Measurements from ENCODE around the gene IL4R. TPM values are rescaled to one million over a fixed set of nuclear protein-coding genes. Genes with fewer than 3 reads are reported as not detected.

IL4R gene
- total RNA-seq, 1 experiment from 2014 or later = 17.5 TPM

- no peak for DNase-seq
- Histone ChIP-seq H3K4me3 (ENCODE audit: insufficient read depth, low read depth, low read length) (no peak overlapping the region), H3K36me3 (replicated peaks; ENCODE audit: control insufficient read depth, insufficient read depth, low read length) (peaks cover 1% of the 10 kb centered on the region; the same call in 1 of the 2 replicates), H3K27me3 (ENCODE audit: control insufficient read depth, insufficient read depth, low read length) (no peaks in the 10 kb centered on the region)
Measured at GRCh38 chr16:27341549-27341948, 27.8 kb downstream of the IL4R start.

GRCh38 chr16:27341971-27342370 is 28.2 kb downstream of the IL4R start:
- DNase-seq = no peak
- Histone ChIP-seq H3K27me3 (ENCODE audit: control insufficient read depth, insufficient read depth, low read length) (no peaks in the 10 kb centered on the region), H3K36me3 (replicated peaks; ENCODE audit: control insufficient read depth, insufficient read depth, low read length) (peaks cover 1% of the 10 kb centered on the region; the same call in 1 of the 2 replicates), H3K4me3 (ENCODE audit: insufficient read depth, low read depth, low read length) (no peak overlapping the region)

DNA sequence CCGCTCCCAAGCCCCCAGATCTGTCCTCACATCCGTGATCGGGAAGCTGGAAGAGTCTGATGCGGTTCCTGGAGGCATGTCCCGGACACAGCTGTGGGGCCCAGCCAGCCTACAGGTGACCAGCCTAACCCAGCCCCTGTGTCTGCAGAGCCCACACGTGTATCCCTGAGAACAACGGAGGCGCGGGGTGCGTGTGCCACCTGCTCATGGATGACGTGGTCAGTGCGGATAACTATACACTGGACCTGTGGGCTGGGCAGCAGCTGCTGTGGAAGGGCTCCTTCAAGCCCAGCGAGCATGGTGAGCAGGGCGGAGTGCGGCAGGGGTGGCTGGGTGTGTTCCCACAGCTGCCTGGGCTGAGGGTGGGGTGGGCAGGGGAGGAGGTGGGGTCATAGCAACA is 30.9 kb downstream of the IL4R start:
- H3K36me3 ChIP-seq (replicated peaks; ENCODE audit: control insufficient read depth, insufficient read depth, low read length) = 0 out of 2 replicates have a peak, but pooled peaks cover 1% of the 10 kb centered on the region
- DNase-seq = no peak
- no peak overlapping the region for H3K4me3 ChIP-seq (ENCODE audit: insufficient read depth, low read depth, low read length)
- H3K27me3 ChIP-seq (ENCODE audit: control insufficient read depth, insufficient read depth, low read length) = no peaks in the 10 kb centered on the region

- Histone ChIP-seq H3K4me3 (ENCODE audit: insufficient read depth, low read depth, low read length) (no peak overlapping the region), H3K27me3 (ENCODE audit: control insufficient read depth, insufficient read depth, low read length) (no peaks in the 10 kb centered on the region), H3K36me3 (replicated peaks; ENCODE audit: control insufficient read depth, insufficient read depth, low read length) (no peaks in the 10 kb centered on the region; the same call in 1 of the 2 replicates)
- DNase-seq = no peak
Measured at GRCh38 chr16:27345201-27345600, 31.4 kb downstream of the IL4R start.

- DNase-seq = no peak
- no peaks in the 10 kb centered on the region; the same call in none of the 2 replicates for H3K36me3 ChIP-seq (replicated peaks; ENCODE audit: control insufficient read depth, insufficient read depth, low read length)
- no peaks in the 10 kb centered on the region for H3K27me3 ChIP-seq (ENCODE audit: control insufficient read depth, insufficient read depth, low read length)
- H3K4me3 ChIP-seq (ENCODE audit: insufficient read depth, low read depth, low read length) = no peak overlapping the region
Measured at GRCh38 chr16:27346819-27347218, 33.0 kb downstream of the IL4R start.

- no peak for DNase-seq
- H3K4me3 ChIP-seq (ENCODE audit: insufficient read depth, low read depth, low read length) = no peak overlapping the region
- H3K27me3 ChIP-seq (ENCODE audit: control insufficient read depth, insufficient read depth, low read length) = no peaks in the 10 kb centered on the region
- peaks cover 5% of the 10 kb centered on the region for H3K36me3 ChIP-seq (replicated peaks; ENCODE audit: control insufficient read depth, insufficient read depth, low read length)
Measured at GRCh38 chr16:27347930-27348685, 34.3 kb downstream of the IL4R start.

DNA sequence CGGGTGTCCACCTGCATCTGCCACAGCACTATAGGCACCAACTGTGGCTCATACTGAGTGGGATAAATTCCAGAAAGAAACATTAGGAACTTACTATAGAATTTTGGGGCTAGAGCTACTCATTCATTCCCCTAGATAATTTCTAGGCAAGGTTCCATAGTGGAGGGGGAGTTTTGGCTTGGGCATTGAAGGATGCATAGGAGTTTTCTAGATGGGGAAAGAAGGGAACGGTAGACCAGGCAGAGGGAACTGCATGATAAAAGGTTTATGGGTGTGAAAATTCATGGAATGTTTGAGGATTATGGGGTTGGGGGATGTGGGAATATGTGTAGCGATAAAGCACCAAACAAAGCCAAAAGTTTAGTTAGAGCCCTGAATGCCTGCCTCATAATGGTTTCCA is 35.5 kb downstream of the IL4R start:
- Histone ChIP-seq H3K27me3 (ENCODE audit: control insufficient read depth, insufficient read depth, low read length) (no peaks in the 10 kb centered on the region), H3K4me3 (ENCODE audit: insufficient read depth, low read depth, low read length) (no peak overlapping the region), H3K36me3 (replicated peaks; ENCODE audit: control insufficient read depth, insufficient read depth, low read length) (peaks cover 5% of the 10 kb centered on the region)
- DNase-seq = no peak

DNA sequence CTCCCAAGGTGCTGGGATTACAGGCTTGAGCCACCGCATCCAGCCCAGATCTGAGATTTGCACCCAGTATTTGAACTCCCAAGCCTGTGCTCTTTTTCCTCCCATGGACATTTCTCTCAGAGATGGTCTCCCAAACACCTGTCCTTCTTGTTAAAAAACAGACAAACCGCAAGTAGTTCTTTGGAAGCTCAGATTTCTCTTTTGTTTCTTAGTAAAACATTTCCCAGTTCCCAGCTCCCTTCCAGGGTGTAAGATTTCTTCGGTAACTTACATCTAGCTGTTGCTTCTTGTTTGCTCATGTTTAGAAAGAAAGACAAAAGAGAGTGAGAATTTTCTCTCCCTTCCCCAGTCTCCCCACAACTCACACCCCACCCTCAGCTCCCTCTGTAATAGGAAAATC is 36.2 kb downstream of the IL4R start:
- peaks cover 5% of the 10 kb centered on the region for H3K36me3 ChIP-seq (replicated peaks; ENCODE audit: control insufficient read depth, insufficient read depth, low read length)
- no peak for DNase-seq
- no peaks in the 10 kb centered on the region for H3K27me3 ChIP-seq (ENCODE audit: control insufficient read depth, insufficient read depth, low read length)
- no peak overlapping the region for H3K4me3 ChIP-seq (ENCODE audit: insufficient read depth, low read depth, low read length)

DNA sequence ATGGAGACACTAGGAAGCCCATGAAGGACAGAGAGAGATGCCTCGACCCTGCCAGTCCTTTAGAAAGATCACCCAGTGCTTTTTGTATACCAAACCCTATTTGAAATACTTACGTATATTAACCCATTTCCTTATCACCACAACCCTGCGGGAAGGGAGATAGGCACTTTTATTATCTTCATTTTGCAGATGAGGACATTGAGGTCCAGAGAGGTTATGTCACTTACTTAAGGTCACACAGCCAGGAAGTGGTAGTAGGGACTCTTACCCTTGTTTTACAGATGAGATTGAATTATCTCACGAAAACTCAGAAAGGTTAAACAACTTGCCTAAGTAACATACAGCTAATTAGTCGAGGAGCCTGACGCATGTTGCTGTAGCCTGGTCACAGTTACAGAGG is 38.2 kb downstream of the IL4R start:
- peaks cover 5% of the 10 kb centered on the region for H3K36me3 ChIP-seq (replicated peaks; ENCODE audit: control insufficient read depth, insufficient read depth, low read length)
- H3K27me3 ChIP-seq (ENCODE audit: control insufficient read depth, insufficient read depth, low read length) = no peaks in the 10 kb centered on the region
- no peak overlapping the region for H3K4me3 ChIP-seq (ENCODE audit: insufficient read depth, low read depth, low read length)
- no peak for DNase-seq

GRCh38 chr16:27353853-27354252 is 40.1 kb downstream of the IL4R start:
- H3K4me3 ChIP-seq (ENCODE audit: insufficient read depth, low read depth, low read length) = no peak overlapping the region
- H3K36me3 ChIP-seq (replicated peaks; ENCODE audit: control insufficient read depth, insufficient read depth, low read length) = peaks cover 5% of the 10 kb centered on the region
- H3K27me3 ChIP-seq (ENCODE audit: control insufficient read depth, insufficient read depth, low read length) = no peaks in the 10 kb centered on the region
- DNase-seq = no peak

DNA sequence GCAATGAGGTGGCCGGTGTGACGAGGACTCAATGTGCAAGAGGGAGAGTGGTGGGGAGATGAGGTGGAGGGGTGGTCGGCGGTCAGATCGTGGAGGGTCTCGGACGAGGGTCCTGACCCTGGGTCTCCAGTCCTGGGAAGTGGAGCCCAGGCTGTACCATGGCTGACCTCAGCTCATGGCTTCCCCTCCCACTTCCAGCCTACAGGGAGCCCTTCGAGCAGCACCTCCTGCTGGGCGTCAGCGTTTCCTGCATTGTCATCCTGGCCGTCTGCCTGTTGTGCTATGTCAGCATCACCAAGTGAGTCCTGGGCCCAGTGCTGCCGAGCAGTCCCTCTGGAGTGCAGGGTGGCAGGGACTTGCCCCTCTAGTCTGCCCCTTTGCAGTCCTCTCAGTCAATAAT is 41.8 kb downstream of the IL4R start:
- Histone ChIP-seq H3K27me3 (ENCODE audit: control insufficient read depth, insufficient read depth, low read length) (no peaks in the 10 kb centered on the region), H3K36me3 (replicated peaks; ENCODE audit: control insufficient read depth, insufficient read depth, low read length) (peaks cover 6% of the 10 kb centered on the region)
- peak; percentile 76 for DNase-seq

GRCh38 chr16:27356794-27357193 is 43.0 kb downstream of the IL4R start:
- H3K4me3 ChIP-seq (ENCODE audit: insufficient read depth, low read depth, low read length) = no peak overlapping the region
- no peak for DNase-seq
- peaks cover 7% of the 10 kb centered on the region for H3K36me3 ChIP-seq (replicated peaks; ENCODE audit: control insufficient read depth, insufficient read depth, low read length)
- no peaks in the 10 kb centered on the region for H3K27me3 ChIP-seq (ENCODE audit: control insufficient read depth, insufficient read depth, low read length)

More for the DNA sequence above, 41.8 kb downstream of the IL4R start:
- H3K4me3 ChIP-seq (ENCODE audit: insufficient read depth, low read depth, low read length) = no peak overlapping the region

GRCh38 chr16:27359051-27359450 is 45.3 kb downstream of the IL4R start:
- no peak for DNase-seq
- Histone ChIP-seq H3K27me3 (ENCODE audit: control insufficient read depth, insufficient read depth, low read length) (no peaks in the 10 kb centered on the region), H3K4me3 (ENCODE audit: insufficient read depth, low read depth, low read length) (no peak overlapping the region), H3K36me3 (replicated peaks; ENCODE audit: control insufficient read depth, insufficient read depth, low read length) (peaks cover 7% of the 10 kb centered on the region)

DNA sequence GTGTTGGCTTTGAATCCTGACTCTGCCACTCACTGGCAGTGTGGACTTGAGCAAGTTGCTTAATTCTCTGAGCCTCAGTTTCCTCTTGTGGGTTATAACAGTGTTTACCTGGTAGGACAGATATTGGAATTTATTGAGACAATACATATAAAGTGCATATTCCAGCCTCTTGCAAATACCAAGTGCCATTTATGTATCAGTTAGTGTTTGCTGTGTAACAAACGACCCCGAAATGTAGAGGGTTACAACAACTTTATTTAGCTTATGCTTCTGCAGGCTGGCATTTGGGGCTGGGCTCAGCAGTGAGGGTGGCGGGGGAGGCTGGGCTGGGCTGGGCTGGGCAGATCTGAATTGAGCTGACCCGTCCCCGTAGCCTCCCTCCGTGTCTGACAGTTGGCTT is 45.8 kb downstream of the IL4R start:
- no peak for DNase-seq
- Histone ChIP-seq H3K27me3 (ENCODE audit: control insufficient read depth, insufficient read depth, low read length) (no peaks in the 10 kb centered on the region), H3K36me3 (replicated peaks; ENCODE audit: control insufficient read depth, insufficient read depth, low read length) (peaks cover 7% of the 10 kb centered on the region), H3K4me3 (ENCODE audit: insufficient read depth, low read depth, low read length) (no peak overlapping the region)

- Histone ChIP-seq H3K27me3 (ENCODE audit: control insufficient read depth, insufficient read depth, low read length) (no peaks in the 10 kb centered on the region), H3K4me3 (ENCODE audit: insufficient read depth, low read depth, low read length) (no peak overlapping the region), H3K36me3 (replicated peaks; ENCODE audit: control insufficient read depth, insufficient read depth, low read length) (peaks cover 7% of the 10 kb centered on the region)
- DNase-seq = no peak
Measured at GRCh38 chr16:27361987-27362386, 48.2 kb downstream of the IL4R start.

Data from H7 (cell line).